VCaP (cell line): ENCODE data around the gene ETAA1.

Experiments
- H3K27ac ChIP-seq: fragments of 450-650 bp; 2 replicates; pipeline ENCODE4 v1.5.1; 2017
- TF ChIP-seq, protein P1 (sequence below): fragments of 450-650 bp; conservative IDR thresholded peaks from 2 replicates; pipeline ENCODE4 v1.5.1; 2017; ENCODE audit warnings: mild to moderate bottlenecking, moderate library complexity

Gene ETAA1

DNA sequence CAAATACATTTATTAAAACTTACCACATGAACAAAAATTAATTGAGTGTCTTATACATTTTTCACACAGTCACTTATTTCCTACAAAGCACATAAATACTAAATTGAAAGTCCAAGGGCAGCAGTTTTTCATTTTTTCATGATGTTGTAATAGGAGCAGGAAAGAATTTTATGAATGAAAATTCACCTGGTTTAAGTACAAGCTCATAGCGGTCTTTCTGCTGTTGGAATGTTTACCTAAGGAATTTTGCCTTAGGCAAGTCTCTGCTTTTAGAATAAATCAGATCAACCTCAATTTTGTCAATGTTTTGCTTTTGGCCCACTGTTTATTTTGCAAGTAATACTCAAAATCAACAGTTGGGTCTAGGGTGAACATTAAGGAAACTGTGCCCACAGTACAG is 40.0 kb downstream of the ETAA1 start:
- no peak overlapping the region for H3K27ac ChIP-seq
- TF ChIP-seq, protein P1, sequence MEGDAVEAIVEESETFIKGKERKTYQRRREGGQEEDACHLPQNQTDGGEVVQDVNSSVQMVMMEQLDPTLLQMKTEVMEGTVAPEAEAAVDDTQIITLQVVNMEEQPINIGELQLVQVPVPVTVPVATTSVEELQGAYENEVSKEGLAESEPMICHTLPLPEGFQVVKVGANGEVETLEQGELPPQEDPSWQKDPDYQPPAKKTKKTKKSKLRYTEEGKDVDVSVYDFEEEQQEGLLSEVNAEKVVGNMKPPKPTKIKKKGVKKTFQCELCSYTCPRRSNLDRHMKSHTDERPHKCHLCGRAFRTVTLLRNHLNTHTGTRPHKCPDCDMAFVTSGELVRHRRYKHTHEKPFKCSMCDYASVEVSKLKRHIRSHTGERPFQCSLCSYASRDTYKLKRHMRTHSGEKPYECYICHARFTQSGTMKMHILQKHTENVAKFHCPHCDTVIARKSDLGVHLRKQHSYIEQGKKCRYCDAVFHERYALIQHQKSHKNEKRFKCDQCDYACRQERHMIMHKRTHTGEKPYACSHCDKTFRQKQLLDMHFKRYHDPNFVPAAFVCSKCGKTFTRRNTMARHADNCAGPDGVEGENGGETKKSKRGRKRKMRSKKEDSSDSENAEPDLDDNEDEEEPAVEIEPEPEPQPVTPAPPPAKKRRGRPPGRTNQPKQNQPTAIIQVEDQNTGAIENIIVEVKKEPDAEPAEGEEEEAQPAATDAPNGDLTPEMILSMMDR, result no peak

GRCh38 chr2:67438337-67438736 is 41.2 kb downstream of the ETAA1 start:
- TF ChIP-seq, protein P1, result no peak
- no peak overlapping the region for H3K27ac ChIP-seq

- peak overlapping the region; percentile 33 for H3K27ac ChIP-seq
- TF ChIP-seq, protein P1, result no peak
These were observed 48.6 kb downstream of the ETAA1 start for GRCh38 chr2:67445652-67446268.

DNA sequence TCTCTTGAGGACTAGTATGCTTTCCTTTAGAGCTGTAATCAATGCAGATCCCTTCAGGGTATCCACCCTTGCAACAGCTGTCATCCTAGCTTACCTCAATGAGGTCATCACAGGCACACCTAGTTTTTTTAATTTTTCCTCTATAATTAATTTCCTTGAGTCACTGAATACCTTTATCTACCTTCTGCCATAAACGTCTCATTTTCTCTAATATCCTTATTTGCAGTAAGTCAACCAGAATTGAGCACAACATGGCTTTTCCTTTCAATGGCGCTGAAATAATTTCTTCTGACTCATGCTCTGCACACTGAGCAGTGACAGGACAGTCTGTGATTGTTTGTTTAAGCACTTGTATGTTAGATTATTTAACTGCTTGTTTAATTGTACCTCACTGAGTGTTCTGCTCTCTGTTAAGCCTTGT is 49.4 kb downstream of the ETAA1 start:
- H3K27ac ChIP-seq, result peak overlapping the region; percentile 33
- TF ChIP-seq, protein P1, result no peak

DNA sequence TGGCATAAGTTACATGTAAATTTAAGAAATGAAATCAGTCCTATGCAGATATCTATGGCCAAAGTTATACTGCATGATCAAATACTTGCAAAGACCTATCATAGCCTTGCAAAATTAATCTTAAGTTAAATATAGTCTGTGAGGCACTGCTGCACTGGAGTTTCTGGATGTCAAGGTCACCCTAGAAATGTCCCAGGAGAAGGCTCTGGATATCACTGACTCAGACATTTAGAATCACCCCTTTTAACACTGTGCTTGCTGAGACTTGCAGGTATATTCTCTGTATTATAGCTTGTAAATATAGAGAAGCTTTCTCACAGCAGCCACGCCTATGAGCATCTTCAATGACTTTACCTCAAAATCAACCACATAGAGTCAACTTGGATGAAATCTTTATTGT is 51.5 kb downstream of the ETAA1 start:
- TF ChIP-seq, protein P1, result no peak
- H3K27ac ChIP-seq, result no peak overlapping the region

DNA sequence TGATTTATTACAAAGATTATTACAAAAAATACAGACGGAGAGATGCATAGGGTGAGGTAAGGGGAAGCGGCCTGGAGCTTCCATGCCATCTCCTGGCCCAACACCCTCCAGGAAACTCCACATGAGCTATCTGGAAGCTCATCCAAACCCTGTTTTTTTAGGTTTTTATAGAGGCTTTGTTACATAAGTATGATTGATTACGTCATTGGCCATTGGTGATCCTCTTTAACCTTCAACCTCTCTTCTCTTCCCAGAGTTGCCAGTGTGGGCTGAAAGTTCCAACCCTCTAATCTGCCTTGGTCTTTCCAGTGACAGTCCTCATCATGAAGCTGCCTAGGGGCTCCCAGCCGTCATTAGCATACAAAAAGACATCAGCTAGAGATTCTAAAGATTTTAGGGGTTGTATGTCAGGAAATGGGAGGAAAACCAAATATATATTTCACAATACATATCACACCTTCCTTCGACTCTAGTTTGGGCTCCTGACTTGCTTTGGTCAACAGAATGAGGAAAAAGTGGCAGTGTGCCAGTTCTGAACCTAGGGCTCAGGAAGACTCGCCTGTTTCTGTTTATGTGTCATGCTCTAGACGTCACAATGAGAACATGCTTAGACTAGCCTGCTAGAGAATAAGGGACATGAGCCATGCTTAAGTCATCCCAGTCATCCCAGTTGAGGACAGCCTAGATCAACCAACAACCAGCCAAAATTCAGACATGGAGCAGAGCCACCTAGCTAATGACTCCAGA is 54.1 kb downstream of the ETAA1 start:
- no peak overlapping the region for H3K27ac ChIP-seq
- TF ChIP-seq, protein P1, result no peak

GRCh38 chr2:67453310-67453709 is 56.2 kb downstream of the ETAA1 start:
- TF ChIP-seq, protein P1, result no peak
- H3K27ac ChIP-seq, result no peak overlapping the region
